ENCODE results near the gene EYA2.
"Not testable (repeated sequence)": the region's sequence is repeated elsewhere in the genome, so short reads cannot be mapped to it uniquely, and the experiment has no call there.

Gene EYA2

GRCh38 chr20:46929902-46930301 lies 35.3 kb downstream of the EYA2 start:
- no peak for DNase-seq (ENCODE audit: low read depth in 4 of 4, low spot score in 1 of 4)

GRCh38 chr20:46930640-46931339 lies 36.1 kb downstream of the EYA2 start:
- DNase-seq (ENCODE audit: low read depth in 4 of 4, low spot score in 1 of 4), result no peak

GRCh38 chr20:46931699-46932098 lies 37.1 kb downstream of the EYA2 start:
- no peak for DNase-seq (ENCODE audit: low read depth in 4 of 4, low spot score in 1 of 4)

GRCh38 chr20:46932439-46932838 lies 37.8 kb downstream of the EYA2 start:
- not testable (repeated sequence) for DNase-seq (ENCODE audit: low read depth in 4 of 4, low spot score in 1 of 4)

GRCh38 chr20:46933150-46933549 lies 38.5 kb downstream of the EYA2 start:
- DNase-seq (ENCODE audit: low read depth in 4 of 4, low spot score in 1 of 4), result no peak

- no peak for DNase-seq (ENCODE audit: low read depth in 4 of 4, low spot score in 1 of 4)
These were observed 40.2 kb downstream of the EYA2 start for GRCh38 chr20:46934746-46935287.

GRCh38 chr20:46935394-46936017 lies 40.9 kb downstream of the EYA2 start:
- DNase-seq (ENCODE audit: low read depth in 4 of 4, low spot score in 1 of 4), result no peak

GRCh38 chr20:46936415-46937156 lies 41.9 kb downstream of the EYA2 start:
- DNase-seq (ENCODE audit: low read depth in 4 of 4, low spot score in 1 of 4), result no peak

GRCh38 chr20:46937157-46937523 lies 42.5 kb downstream of the EYA2 start:
- DNase-seq (ENCODE audit: low read depth in 4 of 4, low spot score in 1 of 4), result no peak

- DNase-seq (ENCODE audit: low read depth in 4 of 4, low spot score in 1 of 4), result no peak
These were observed 43.0 kb downstream of the EYA2 start for GRCh38 chr20:46937533-46938226.

- DNase-seq (ENCODE audit: low read depth in 4 of 4, low spot score in 1 of 4), result no peak
These were observed 43.8 kb downstream of the EYA2 start for GRCh38 chr20:46938434-46938833.

GRCh38 chr20:46939031-46939965 lies 44.7 kb downstream of the EYA2 start:
- DNase-seq (ENCODE audit: low read depth in 4 of 4, low spot score in 1 of 4), result no peak

- DNase-seq (ENCODE audit: low read depth in 4 of 4, low spot score in 1 of 4), result no peak
These were observed 46.0 kb downstream of the EYA2 start for GRCh38 chr20:46940616-46941015.

GRCh38 chr20:46941404-46941803 lies 46.8 kb downstream of the EYA2 start:
- DNase-seq (ENCODE audit: low read depth in 4 of 4, low spot score in 1 of 4), result no peak

GRCh38 chr20:46943861-46944591 lies 49.4 kb downstream of the EYA2 start:
- no peak for DNase-seq (ENCODE audit: low read depth in 4 of 4, low spot score in 1 of 4)

GRCh38 chr20:46945465-46945864 lies 50.8 kb downstream of the EYA2 start:
- no peak for DNase-seq (ENCODE audit: low read depth in 4 of 4, low spot score in 1 of 4)

GRCh38 chr20:46946181-46946624 lies 51.6 kb downstream of the EYA2 start:
- no peak for DNase-seq (ENCODE audit: low read depth in 4 of 4, low spot score in 1 of 4)

- no peak for DNase-seq (ENCODE audit: low read depth in 4 of 4, low spot score in 1 of 4)
These were observed 52.2 kb downstream of the EYA2 start for GRCh38 chr20:46946796-46947195.

GRCh38 chr20:46948081-46948480 lies 53.4 kb downstream of the EYA2 start:
- no peak for DNase-seq (ENCODE audit: low read depth in 4 of 4, low spot score in 1 of 4)

- peak in 1 of 4 experiments; percentile 5 for DNase-seq (ENCODE audit: low read depth in 4 of 4, low spot score in 1 of 4)
These were observed 56.8 kb downstream of the EYA2 start for GRCh38 chr20:46951405-46951804.

Data from stimulated activated CD4-positive, alpha-beta T cell treated with anti-CD3 and anti-CD28 coated beads, Interleukin-1b, Interleukin-23, amount 100 ng/mL, for 24 hours (primary cell).